H1 (cell line): Measurements from ENCODE around the gene CSF2RB. TPM values are rescaled to one million over a fixed set of nuclear protein-coding genes. Genes with fewer than 3 reads are reported as not detected.

ENCODE experiments used
- CTCF ChIA-PET: fragments of 300-600 bp; sonication (Branson Sonifier 250); formaldehyde crosslinking; loops from one replicate; lab custom pipeline; 2021; ENCODE audit not compliant: partially characterized antibody; lab: Charles Lee
- POLR2A ChIA-PET: fragments of 300-600 bp; sonication (Branson Sonifier 250); formaldehyde crosslinking; loops from one replicate; lab custom pipeline; 2021; ENCODE audit warnings: inconsistent platforms; ENCODE audit not compliant: partially characterized antibody; lab: Charles Lee
- DNase-seq, 2 experiments: peaks; one replicate each; pipeline versions ENCODE4 v3.0.0 to v3.0.0-alpha.2; 2010 to 2022; ENCODE audit warnings: low spot score in 2 of 2, low read depth in 1 of 2, mixed read lengths in 1 of 2
- FAIRE-seq: peaks from 2 replicates; lab custom pipeline; 2011; peaks lifted over from hg19 to GRCh38; lab: Jason Lieb, UNC
- H2AFZ ChIP-seq: 2 replicates; pipeline ENCODE4 v1.8.1; 2012; ENCODE audit warnings: low read length, inconsistent platforms
- H2AK5ac ChIP-seq: 2 replicates; pipeline ENCODE4 v1.6.1; 2013; ENCODE audit warnings: low read depth, low read length
- H2BK120ac ChIP-seq: replicated peaks from 2 replicates; pipeline ENCODE3; 2013; ENCODE audit warnings: low read depth, low read length, inconsistent platforms
- H2BK12ac ChIP-seq: 2 replicates; pipeline ENCODE4 v1.6.1; 2013; ENCODE audit warnings: low read depth, low read length
- H2BK15ac ChIP-seq: 2 replicates; pipeline ENCODE4 v1.6.1; 2013; ENCODE audit warnings: low read length
- H2BK20ac ChIP-seq: 2 replicates; pipeline ENCODE4 v1.6.1; 2013; ENCODE audit warnings: low read length
- H2BK5ac ChIP-seq: 2 replicates; pipeline ENCODE4 v1.6.1; 2013; ENCODE audit warnings: low read depth, low read length
- H3K14ac ChIP-seq: 2 replicates; pipeline ENCODE4 v1.6.1; 2013; ENCODE audit warnings: inconsistent platforms; ENCODE audit not compliant: insufficient read length
- H3K18ac ChIP-seq: 2 replicates; pipeline ENCODE4 v1.6.1; 2013; ENCODE audit warnings: low read length; ENCODE audit errors: extremely low read depth
- H3K23ac ChIP-seq: 2 replicates; pipeline ENCODE4 v1.6.1; 2013; ENCODE audit warnings: inconsistent platforms; ENCODE audit not compliant: insufficient read length
- H3K23me2 ChIP-seq: 2 replicates; pipeline ENCODE4 v1.6.1; 2013; ENCODE audit warnings: low read depth, low read length
- H3K27ac ChIP-seq: 2 replicates; pipeline ENCODE4 v1.6.1; 2011; ENCODE audit warnings: low read depth, low read length, inconsistent platforms
- H3K27me3 ChIP-seq, 4 experiments: replicated peaks in 1 of 4; 1 replicate in 1 of 4; 2 replicates in 3 of 4; pipeline versions ENCODE4 v1.6.1 to v1.8.1; 2011 to 2013; ENCODE audit warnings: low read length in 3 of 4, mild to moderate bottlenecking in 3 of 4, inconsistent platforms in 2 of 4, mixed read lengths in 2 of 4, moderate library complexity in 1 of 4; ENCODE audit not compliant: control insufficient read depth in 3 of 4, insufficient read depth in 3 of 4; ENCODE audit errors: extremely low read depth in 1 of 4
- H3K36me3 ChIP-seq, 4 experiments: 2 replicates each; pipeline versions ENCODE4 v1.6.1 to v1.8.1; 2011 to 2013; ENCODE audit warnings: mild to moderate bottlenecking in 4 of 4, low read length in 3 of 4, moderate library complexity in 2 of 4, control low read depth in 1 of 4, inconsistent platforms in 1 of 4; ENCODE audit not compliant: insufficient read depth in 4 of 4, control insufficient read depth in 2 of 4
- H3K4ac ChIP-seq: replicated peaks from 2 replicates; pipeline ENCODE3; 2013; ENCODE audit warnings: low read length, low read depth, mixed read lengths, inconsistent platforms; ENCODE audit not compliant: insufficient read length
- H3K4me1 ChIP-seq, 4 experiments: replicated peaks in 1 of 4; 1 replicate in 1 of 4; 2 replicates in 3 of 4; pipeline versions ENCODE4 v1.6.1 to v1.8.1; 2011 to 2013; ENCODE audit warnings: low read length in 3 of 4, inconsistent platforms in 2 of 4, mixed read lengths in 1 of 4; ENCODE audit not compliant: insufficient read depth in 4 of 4, control insufficient read depth in 3 of 4
- H3K4me2 ChIP-seq, 2 experiments: 2 replicates each; pipeline versions ENCODE4 v1.6.1 to v1.8.1; 2011 to 2013; ENCODE audit warnings: low read depth in 2 of 2, low read length in 2 of 2, control low read depth in 1 of 2, inconsistent platforms in 1 of 2, mild to moderate bottlenecking in 1 of 2; ENCODE audit not compliant: insufficient read depth in 1 of 2
- H3K4me3 ChIP-seq, 4 experiments: fragments of 200-600, 300-600 bp in 1 of 4; sonication (generic), shearing (Covaris generic), sonication (Bioruptor Twin) in 1 of 4; 2 replicates each; pipeline versions ENCODE4 v1.5.1 to v1.8.1; 2011 to 2016; ENCODE audit warnings: low read length in 4 of 4, low read depth in 3 of 4, control low read depth in 2 of 4, inconsistent platforms in 2 of 4, mild to moderate bottlenecking in 2 of 4, mixed read lengths in 1 of 4, moderate library complexity in 1 of 4; ENCODE audit not compliant: insufficient read depth in 2 of 4; ENCODE audit errors: extremely low read depth in 1 of 4
- H3K56ac ChIP-seq: replicated peaks from 2 replicates; pipeline ENCODE3; 2013; ENCODE audit warnings: low read depth, mild to moderate bottlenecking, mixed read lengths, low read length, inconsistent platforms; ENCODE audit not compliant: insufficient read length
- H3K79me1 ChIP-seq: 2 replicates; pipeline ENCODE4 v1.6.1; 2013; ENCODE audit warnings: low read depth, low read length, control low read depth
- H3K79me2 ChIP-seq, 2 experiments: 2 replicates each; pipeline versions ENCODE4 v1.6.1 to v1.8.1; 2012 to 2013; ENCODE audit warnings: low read length in 2 of 2, mild to moderate bottlenecking in 2 of 2, inconsistent platforms in 1 of 2; ENCODE audit not compliant: insufficient read depth in 2 of 2, control insufficient read depth in 1 of 2
- H3K9ac ChIP-seq, 4 experiments: replicated peaks in 1 of 4; 1 replicate in 1 of 4; 2 replicates in 3 of 4; pipeline versions ENCODE4 v1.6.1 to v1.8.1; 2011 to 2013; ENCODE audit warnings: low read depth in 3 of 4, low read length in 3 of 4, control low read depth in 2 of 4, mild to moderate bottlenecking in 2 of 4, moderate library complexity in 2 of 4, inconsistent platforms in 1 of 4; ENCODE audit errors: extremely low read depth in 1 of 4
- H3K9me3 ChIP-seq, 2 experiments: 2 replicates each; pipeline versions ENCODE4 v1.6.1 to v1.8.1; 2012 to 2013; ENCODE audit warnings: mild to moderate bottlenecking in 2 of 2, moderate library complexity in 2 of 2, control low read depth in 1 of 2, inconsistent platforms in 1 of 2, low read depth in 1 of 2, low read length in 1 of 2, mixed read lengths in 1 of 2; ENCODE audit not compliant: insufficient read depth in 2 of 2
- H4K20me1 ChIP-seq, 2 experiments: replicated peaks in 1 of 2; 2 replicates each; pipeline versions ENCODE3 to v1.8.1; 2011 to 2013; ENCODE audit warnings: inconsistent platforms in 2 of 2, low read length in 2 of 2, mild to moderate bottlenecking in 1 of 2; ENCODE audit not compliant: insufficient read depth in 2 of 2, control insufficient read depth in 1 of 2
- H4K5ac ChIP-seq: 2 replicates; pipeline ENCODE4 v1.6.1; 2013; ENCODE audit warnings: low read length, low read depth, mixed read lengths, inconsistent platforms; ENCODE audit not compliant: insufficient read length
- H4K8ac ChIP-seq: 2 replicates; pipeline ENCODE4 v1.8.0; 2013; ENCODE audit warnings: mild to moderate bottlenecking, moderate library complexity, low read length, inconsistent platforms; ENCODE audit not compliant: insufficient read depth; ENCODE audit errors: extremely low read depth
- H4K91ac ChIP-seq: replicated peaks from 2 replicates; pipeline ENCODE3; 2013; ENCODE audit warnings: low read length, mixed read lengths, inconsistent platforms; ENCODE audit not compliant: insufficient read length
- EGR1 ChIP-seq: IDR thresholded peaks from 2 replicates; pipeline ENCODE4 v1.6.1; 2011; ENCODE audit warnings: low read depth, low read length, borderline replicate concordance
- GTF2F1 ChIP-seq: IDR thresholded peaks from 2 replicates; pipeline ENCODE4 v1.6.1; 2012; ENCODE audit warnings: low read depth, low read length, improper control_type of control experiment, borderline replicate concordance
- RAD21 ChIP-seq, 2 experiments: IDR thresholded peaks in 1 of 2; conservative IDR thresholded peaks in 1 of 2; 2 replicates each; pipeline ENCODE4 v1.6.1; 2011; ENCODE audit warnings: low read depth in 2 of 2, low read length in 2 of 2, improper control_type of control experiment in 1 of 2, inconsistent platforms in 1 of 2, mild to moderate bottlenecking in 1 of 2, moderate library complexity in 1 of 2
- RFX5 ChIP-seq: IDR thresholded peaks from 2 replicates; pipeline ENCODE4 v1.6.1; 2011; ENCODE audit warnings: low read depth, low read length, improper control_type of control experiment, borderline replicate concordance
- SIRT6 ChIP-seq: IDR thresholded peaks from one replicate; pipeline ENCODE4 v1.7.1; 2012; ENCODE audit warnings: low read length, inconsistent platforms
- SP4 ChIP-seq: IDR thresholded peaks from 2 replicates; pipeline ENCODE4 v1.6.1; 2012; ENCODE audit warnings: low read length, inconsistent platforms
- TAF7 ChIP-seq: optimal IDR thresholded peaks from 2 replicates; pipeline ENCODE3; 2011; ENCODE audit warnings: low read depth, mild to moderate bottlenecking, inconsistent platforms, low read length, moderate library complexity, borderline replicate concordance
- WGBS, 2 experiments: shearing (Covaris generic) in 1 of 2; methylation state at CpG; one replicate each; pipeline versions ENCODE4 v1.1.6 to v1.1.7; 2013 to 2015; ENCODE audit warnings: low lambda C conversion rate in 2 of 2, mixed read lengths in 2 of 2, inconsistent platforms in 1 of 2, low coverage in 1 of 2, missing lambda C conversion rate in 1 of 2; ENCODE audit not compliant: insufficient replicate concordance in 2 of 2, insufficient coverage in 1 of 2, insufficient read length in 1 of 2; ENCODE audit errors: extremely low coverage in 1 of 2, missing lambda C conversion rate in 1 of 2; 5-methylcytosine and 5-hydroxymethylcytosine counted together
- polyA plus RNA-seq, 7 experiments: library from polyadenylated mRNA; depleted of rRNA in 3 of 7; stranded (reverse) in 5 of 7; unstranded in 2 of 7; fragments of >200 nt in 5 of 7; fragments of 200-250 nt in 2 of 7; gene quantifications; 1 replicate in 5 of 7; 2 replicates in 1 of 7; 4 replicates in 1 of 7; pipeline versions ENCODE4 v1.2.1 to v1.2.3, GENCODE V29; 2011 to 2013; ENCODE audit warnings: missing spikeins in 2 of 7, mixed read lengths in 2 of 7
- total RNA-seq: library from RNA; stranded (reverse); fragmentation: NEBNext Ultra II Directional; extraction: Animal tissue kit (Norgen Biotek cat#: 25700); gene quantifications from 2 replicates; pipeline ENCODE4 v1.2.1, GENCODE V29; 2021

Gene CSF2RB
- total and polyA plus RNA-seq, 2 of the 8 experiments (the other 6 are each of a cell fraction or from before 2014, with no cell fraction given): not detected

GRCh38 chr22:36963302-36963701 is 49.9 kb downstream of the CSF2RB start:
- Histone ChIP-seq H4K8ac (no peak overlapping the region), H2BK12ac (0 out of 2 replicates have a peak overlapping the region, but pooled peaks have one; percentile 55), H3K79me1 (no peaks in the 10 kb centered on the region), H2BK15ac (no peak overlapping the region), H3K23me2 (peaks cover 3% of the 10 kb centered on the region; the same call in 1 of the 2 replicates), H3K4ac (no peak overlapping the region), H2AFZ (0 out of 2 replicates have a peak overlapping the region, but pooled peaks have one; percentile 1), H3K36me3 (no peaks in the 10 kb centered on the region), H3K4me3 (no peak overlapping the region), H2BK120ac (no peak overlapping the region), H2AK5ac (no peak overlapping the region), H3K4me1 (0 out of 7 replicates have a peak, but pooled peaks cover 0 to 3% (median 0%) of the 10 kb centered on the region in 4 experiments), H4K20me1 (no peaks in the 10 kb centered on the region), H3K18ac (no peak overlapping the region), H3K23ac (no peak overlapping the region), H3K14ac (no peak overlapping the region), H3K9ac (no peak overlapping the region), H3K27me3 (no peaks in the 10 kb centered on the region), H2BK5ac (no peak overlapping the region), H4K91ac (no peak overlapping the region), H3K27ac (no peak overlapping the region), H3K9me3 (peaks cover 0 to 6% of the 10 kb centered on the region in 2 experiments; a peak in 1 of 4 replicates), H4K5ac (no peak overlapping the region), H3K56ac (no peak overlapping the region), H3K79me2 (no peaks in the 10 kb centered on the region), H3K4me2 (no peak overlapping the region), H2BK20ac (no peak overlapping the region)
- WGBS, 2 experiments: 41% methylated on average over 2 of the region's 2 CpGs; no CpG with 5 or more reads in 1 of the 2 experiments
- DNase-seq (no peak), FAIRE-seq (no peak)
- ChIA-PET CTCF (interaction anchor here (0.6 to 8.2 kb wide), 5 partner anchors 12 to 712 kb away, joined by 3 to 68 read pairs (median 3); no protein-coding TSS in a partner anchor), POLR2A (interaction anchor here (1.0 kb wide), 1 partner anchor 14 kb away, joined by 4 read pairs; no protein-coding TSS in a partner anchor)
- TF ChIP-seq EGR1 (no peak), TAF7 (no peak), RAD21 (IDR thresholded peaks at IDR 0.05 in 1 of 2, conservative IDR thresholded peaks at IDR 0.05 in 1 of 2; ENCODE audit: low read depth in 2 of 2, low read length in 2 of 2) (no peak), SP4 (no peak), RFX5 (no peak), GTF2F1 (no peak), SIRT6 (no peak)
